ENCODE results near the gene CREB5.
A peak's percentile ranks its signal among the peaks of the same experiment; 100 is the strongest.

The CREB5 gene

GRCh38 chr7:28840592-28840995 is 428.3 kb downstream of the CREB5 start:
- Histone ChIP-seq H3K27me3 (ENCODE audit: insufficient read depth, poor library complexity, severe bottlenecking) (no peaks in the 10 kb centered on the region), H3K9me3 (ENCODE audit: severe bottlenecking) (no peaks in the 10 kb centered on the region), H3K4me3 (ENCODE audit: severe bottlenecking) (no peak overlapping the region), H3K4me1 (ENCODE audit: insufficient read depth, poor library complexity, severe bottlenecking) (no peaks in the 10 kb centered on the region), H3K36me3 (ENCODE audit: low read depth) (no peaks in the 10 kb centered on the region), H3K27ac (ENCODE audit: poor library complexity, severe bottlenecking) (no peak overlapping the region)
- DNase-seq (ENCODE audit: low spot score) (no peak), ATAC-seq (ENCODE audit: low read depth) (no peak)
- TF ChIP-seq, protein P1, sequence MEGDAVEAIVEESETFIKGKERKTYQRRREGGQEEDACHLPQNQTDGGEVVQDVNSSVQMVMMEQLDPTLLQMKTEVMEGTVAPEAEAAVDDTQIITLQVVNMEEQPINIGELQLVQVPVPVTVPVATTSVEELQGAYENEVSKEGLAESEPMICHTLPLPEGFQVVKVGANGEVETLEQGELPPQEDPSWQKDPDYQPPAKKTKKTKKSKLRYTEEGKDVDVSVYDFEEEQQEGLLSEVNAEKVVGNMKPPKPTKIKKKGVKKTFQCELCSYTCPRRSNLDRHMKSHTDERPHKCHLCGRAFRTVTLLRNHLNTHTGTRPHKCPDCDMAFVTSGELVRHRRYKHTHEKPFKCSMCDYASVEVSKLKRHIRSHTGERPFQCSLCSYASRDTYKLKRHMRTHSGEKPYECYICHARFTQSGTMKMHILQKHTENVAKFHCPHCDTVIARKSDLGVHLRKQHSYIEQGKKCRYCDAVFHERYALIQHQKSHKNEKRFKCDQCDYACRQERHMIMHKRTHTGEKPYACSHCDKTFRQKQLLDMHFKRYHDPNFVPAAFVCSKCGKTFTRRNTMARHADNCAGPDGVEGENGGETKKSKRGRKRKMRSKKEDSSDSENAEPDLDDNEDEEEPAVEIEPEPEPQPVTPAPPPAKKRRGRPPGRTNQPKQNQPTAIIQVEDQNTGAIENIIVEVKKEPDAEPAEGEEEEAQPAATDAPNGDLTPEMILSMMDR (IDR thresholded peaks at IDR 0.05; ENCODE audit: poor library complexity, severe bottlenecking): peak; percentile 58

DNA sequence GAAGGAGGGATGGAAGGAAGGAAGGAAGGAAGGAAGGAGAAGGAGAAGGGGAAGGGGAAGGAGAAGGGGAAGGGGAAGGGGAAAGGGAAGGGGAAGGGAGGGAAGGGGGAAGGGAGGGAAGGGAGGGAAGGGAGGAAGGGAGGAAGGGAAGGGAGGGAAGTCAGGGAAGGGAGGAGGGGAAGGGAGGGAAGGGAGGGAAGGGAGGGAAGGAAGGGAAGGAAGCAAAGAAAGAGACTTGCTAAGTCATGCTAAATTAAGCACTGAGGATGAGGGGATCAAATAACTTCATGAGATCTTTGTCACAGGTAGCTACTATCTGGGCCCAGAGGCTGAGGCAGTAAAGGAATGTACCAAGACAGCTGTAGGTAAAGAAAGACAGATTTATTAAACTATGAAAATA is 429.4 kb downstream of the CREB5 start:
- Histone ChIP-seq H3K27ac (ENCODE audit: poor library complexity, severe bottlenecking) (no peak overlapping the region), H3K4me3 (ENCODE audit: severe bottlenecking) (no peak overlapping the region), H3K4me1 (ENCODE audit: insufficient read depth, poor library complexity, severe bottlenecking) (no peaks in the 10 kb centered on the region), H3K9me3 (ENCODE audit: severe bottlenecking) (no peaks in the 10 kb centered on the region), H3K36me3 (ENCODE audit: low read depth) (no peaks in the 10 kb centered on the region), H3K27me3 (ENCODE audit: insufficient read depth, poor library complexity, severe bottlenecking) (no peaks in the 10 kb centered on the region)
- ATAC-seq (ENCODE audit: low read depth): no peak
- DNase-seq (ENCODE audit: low spot score): no peak
- TF ChIP-seq, protein P1 (IDR thresholded peaks at IDR 0.05; ENCODE audit: poor library complexity, severe bottlenecking): no peak

- Histone ChIP-seq H3K4me1 (ENCODE audit: insufficient read depth, poor library complexity, severe bottlenecking) (no peaks in the 10 kb centered on the region), H3K9me3 (ENCODE audit: severe bottlenecking) (no peaks in the 10 kb centered on the region), H3K27me3 (ENCODE audit: insufficient read depth, poor library complexity, severe bottlenecking) (no peaks in the 10 kb centered on the region), H3K27ac (ENCODE audit: poor library complexity, severe bottlenecking) (no peak overlapping the region), H3K36me3 (ENCODE audit: low read depth) (no peaks in the 10 kb centered on the region), H3K4me3 (ENCODE audit: severe bottlenecking) (no peak overlapping the region)
- DNase-seq (ENCODE audit: low spot score): no peak
- ATAC-seq (ENCODE audit: low read depth): no peak
- TF ChIP-seq, protein P1 (IDR thresholded peaks at IDR 0.05; ENCODE audit: poor library complexity, severe bottlenecking): no peak
Measured at GRCh38 chr7:28842769-28843295, 430.5 kb downstream of the CREB5 start.

GRCh38 chr7:28845106-28845505 is 432.8 kb downstream of the CREB5 start:
- Histone ChIP-seq H3K4me3 (ENCODE audit: severe bottlenecking) (no peak overlapping the region), H3K36me3 (ENCODE audit: low read depth) (no peaks in the 10 kb centered on the region), H3K27ac (ENCODE audit: poor library complexity, severe bottlenecking) (no peak overlapping the region), H3K27me3 (ENCODE audit: insufficient read depth, poor library complexity, severe bottlenecking) (no peaks in the 10 kb centered on the region), H3K4me1 (ENCODE audit: insufficient read depth, poor library complexity, severe bottlenecking) (no peaks in the 10 kb centered on the region), H3K9me3 (ENCODE audit: severe bottlenecking) (no peaks in the 10 kb centered on the region)
- no peak for ATAC-seq (ENCODE audit: low read depth)
- TF ChIP-seq, protein P1 (IDR thresholded peaks at IDR 0.05; ENCODE audit: poor library complexity, severe bottlenecking): no peak
- DNase-seq (ENCODE audit: low spot score): no peak

DNA sequence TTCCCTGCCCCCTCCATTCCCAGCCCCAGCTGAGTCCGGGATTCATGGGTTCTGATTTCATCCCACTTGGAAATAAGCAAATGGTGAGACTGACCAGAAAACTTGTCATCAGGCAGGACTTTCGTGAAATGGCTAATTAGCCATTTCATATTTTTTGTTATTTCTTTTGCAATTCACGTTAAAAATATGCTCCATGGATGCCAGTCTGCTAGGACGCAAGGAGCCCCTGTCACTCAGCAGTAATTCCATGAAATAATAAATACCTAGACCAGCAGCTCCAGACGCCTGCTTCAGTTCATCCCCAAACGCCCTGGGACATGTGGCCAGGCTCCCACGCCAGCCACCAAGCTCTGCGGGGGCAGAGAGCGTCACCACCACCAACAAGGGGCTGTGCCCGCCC is 434.9 kb downstream of the CREB5 start:
- no peaks in the 10 kb centered on the region for H3K9me3 ChIP-seq (ENCODE audit: severe bottlenecking)
- no peaks in the 10 kb centered on the region for H3K36me3 ChIP-seq (ENCODE audit: low read depth)
- DNase-seq (ENCODE audit: low spot score) (no peak), ATAC-seq (ENCODE audit: low read depth) (no peak)
- TF ChIP-seq, protein P1 (IDR thresholded peaks at IDR 0.05; ENCODE audit: poor library complexity, severe bottlenecking): no peak
- no peaks in the 10 kb centered on the region for H3K4me1 ChIP-seq (ENCODE audit: insufficient read depth, poor library complexity, severe bottlenecking)
- no peak overlapping the region for H3K4me3 ChIP-seq (ENCODE audit: severe bottlenecking)
- H3K27ac ChIP-seq (ENCODE audit: poor library complexity, severe bottlenecking): no peak overlapping the region
- no peaks in the 10 kb centered on the region for H3K27me3 ChIP-seq (ENCODE audit: insufficient read depth, poor library complexity, severe bottlenecking)

Data from RWPE2 (cell line).